ENCODE results near the gene SPATS2L.

GRCh38 chr2:200382874-200383273, 76.4 kb downstream of the SPATS2L start:
- TF ChIP-seq ZNF274 (IDR thresholded peaks at IDR 0.05; ENCODE audit: low read depth, low read length), result no peak
- no peak for TF ChIP-seq YY1 (IDR thresholded peaks at IDR 0.05; ENCODE audit: insufficient read depth, insufficient read length)

Measured in NT2/D1 (cell line).